ENCODE results near the gene KCNK16. TPM values are rescaled to one million over a fixed set of nuclear protein-coding genes. Genes with fewer than 3 reads are reported as not detected.

The KCNK16 gene
- total and polyA plus RNA-seq, 2 donors (not counting 1 experiment from before 2014, with no cell fraction given) = not detected

DNA sequence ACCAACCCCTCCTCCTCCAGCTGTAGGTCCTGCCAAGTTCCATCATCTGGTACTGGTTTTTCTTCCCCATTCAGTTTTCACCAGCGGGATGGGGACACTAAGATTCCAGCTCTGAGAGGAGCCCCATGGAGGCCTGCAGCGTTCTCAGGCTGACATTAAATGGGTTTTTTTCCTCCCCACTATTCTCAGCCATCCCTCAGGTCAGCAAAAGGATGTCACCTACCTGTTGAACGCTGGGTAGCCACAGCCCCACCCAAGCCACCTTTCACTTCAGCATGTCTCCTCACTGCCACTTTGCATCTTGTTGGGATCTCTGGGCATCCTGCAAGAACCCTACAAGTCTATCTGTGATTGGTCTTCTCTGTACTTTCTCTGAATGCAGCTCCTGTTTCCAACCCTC is 15.0 kb downstream of the KCNK16 start:
- TF ChIP-seq, protein P1, sequence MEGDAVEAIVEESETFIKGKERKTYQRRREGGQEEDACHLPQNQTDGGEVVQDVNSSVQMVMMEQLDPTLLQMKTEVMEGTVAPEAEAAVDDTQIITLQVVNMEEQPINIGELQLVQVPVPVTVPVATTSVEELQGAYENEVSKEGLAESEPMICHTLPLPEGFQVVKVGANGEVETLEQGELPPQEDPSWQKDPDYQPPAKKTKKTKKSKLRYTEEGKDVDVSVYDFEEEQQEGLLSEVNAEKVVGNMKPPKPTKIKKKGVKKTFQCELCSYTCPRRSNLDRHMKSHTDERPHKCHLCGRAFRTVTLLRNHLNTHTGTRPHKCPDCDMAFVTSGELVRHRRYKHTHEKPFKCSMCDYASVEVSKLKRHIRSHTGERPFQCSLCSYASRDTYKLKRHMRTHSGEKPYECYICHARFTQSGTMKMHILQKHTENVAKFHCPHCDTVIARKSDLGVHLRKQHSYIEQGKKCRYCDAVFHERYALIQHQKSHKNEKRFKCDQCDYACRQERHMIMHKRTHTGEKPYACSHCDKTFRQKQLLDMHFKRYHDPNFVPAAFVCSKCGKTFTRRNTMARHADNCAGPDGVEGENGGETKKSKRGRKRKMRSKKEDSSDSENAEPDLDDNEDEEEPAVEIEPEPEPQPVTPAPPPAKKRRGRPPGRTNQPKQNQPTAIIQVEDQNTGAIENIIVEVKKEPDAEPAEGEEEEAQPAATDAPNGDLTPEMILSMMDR (conservative IDR thresholded peaks at IDR 0.05 in 1 of 2, IDR thresholded peaks at IDR 0.05 in 1 of 2; ENCODE audit: low read depth in 1 of 2, low read length in 2 of 2) = no peak
- no peak for TF ChIP-seq EZH2 (IDR thresholded peaks at IDR 0.05; ENCODE audit: low read length, missing control alignments)
- Histone ChIP-seq H3K36me3 (ENCODE audit: control insufficient read depth, insufficient read depth, low read length) (no peaks in the 10 kb centered on the region), H3K9me3 (ENCODE audit: control insufficient read depth, insufficient read depth, low read depth, low read length) (no peaks in the 10 kb centered on the region), H3K9ac (ENCODE audit: insufficient read depth, low read length) (no peak overlapping the region), H3K4me2 (ENCODE audit: extremely low read depth, insufficient read depth, low read length) (no peak overlapping the region), H3K4me1 (ENCODE audit: control insufficient read depth, extremely low read depth, insufficient read depth, low read length) (no peaks in the 10 kb centered on the region), H3K4me3 (replicated peaks in 1 of 4; ENCODE audit: control extremely low read depth in 1 of 4, insufficient read depth in 1 of 4, low read depth in 3 of 4, low read length in 4 of 4) (no peak overlapping the region), H3K79me2 (ENCODE audit: control insufficient read depth, insufficient read depth, low read length) (no peaks in the 10 kb centered on the region), H3K27me3 (ENCODE audit: control insufficient read depth, insufficient read depth, low read length) (peaks cover under 1% of the 10 kb centered on the region), H3K27ac (ENCODE audit: insufficient read depth, low read length) (no peak overlapping the region), H2AFZ (ENCODE audit: low read length) (no peak overlapping the region), H4K20me1 (ENCODE audit: control insufficient read depth, extremely low read depth, insufficient read depth, low read length) (no peaks in the 10 kb centered on the region)
- no peak for DNase-seq (ENCODE audit: low read depth in 2 of 2)

- no peak overlapping the region for H3K9ac ChIP-seq (ENCODE audit: insufficient read depth, low read length)
- no peaks in the 10 kb centered on the region for H3K36me3 ChIP-seq (ENCODE audit: control insufficient read depth, insufficient read depth, low read length)
- TF ChIP-seq, protein P1 (conservative IDR thresholded peaks at IDR 0.05 in 1 of 2, IDR thresholded peaks at IDR 0.05 in 1 of 2; ENCODE audit: low read depth in 1 of 2, low read length in 2 of 2) = no peak
- TF ChIP-seq EZH2 (IDR thresholded peaks at IDR 0.05; ENCODE audit: low read length, missing control alignments) = no peak
- no peaks in the 10 kb centered on the region for H3K27me3 ChIP-seq (ENCODE audit: control insufficient read depth, insufficient read depth, low read length)
- no peaks in the 10 kb centered on the region for H3K79me2 ChIP-seq (ENCODE audit: control insufficient read depth, insufficient read depth, low read length)
- no peaks in the 10 kb centered on the region for H3K4me1 ChIP-seq (ENCODE audit: control insufficient read depth, extremely low read depth, insufficient read depth, low read length)
- no peak overlapping the region for H3K27ac ChIP-seq (ENCODE audit: insufficient read depth, low read length)
- no peak overlapping the region for H3K4me3 ChIP-seq (replicated peaks in 1 of 4; ENCODE audit: control extremely low read depth in 1 of 4, insufficient read depth in 1 of 4, low read depth in 3 of 4, low read length in 4 of 4)
- H3K9me3 ChIP-seq (ENCODE audit: control insufficient read depth, insufficient read depth, low read depth, low read length) = no peaks in the 10 kb centered on the region
- H4K20me1 ChIP-seq (ENCODE audit: control insufficient read depth, extremely low read depth, insufficient read depth, low read length) = no peaks in the 10 kb centered on the region
- H3K4me2 ChIP-seq (ENCODE audit: extremely low read depth, insufficient read depth, low read length) = no peak overlapping the region
- DNase-seq (ENCODE audit: low read depth in 2 of 2) = no peak
- H2AFZ ChIP-seq (ENCODE audit: low read length) = no peak overlapping the region
Measured at GRCh38 chr6:39304951-39305350, 17.6 kb downstream of the KCNK16 start.

- Histone ChIP-seq H3K9me3 (ENCODE audit: control insufficient read depth, insufficient read depth, low read depth, low read length) (no peaks in the 10 kb centered on the region), H3K36me3 (ENCODE audit: control insufficient read depth, insufficient read depth, low read length) (no peaks in the 10 kb centered on the region), H4K20me1 (ENCODE audit: control insufficient read depth, extremely low read depth, insufficient read depth, low read length) (no peaks in the 10 kb centered on the region), H3K27ac (ENCODE audit: insufficient read depth, low read length) (no peak overlapping the region), H3K4me2 (ENCODE audit: extremely low read depth, insufficient read depth, low read length) (no peak overlapping the region), H3K4me1 (ENCODE audit: control insufficient read depth, extremely low read depth, insufficient read depth, low read length) (no peaks in the 10 kb centered on the region), H3K9ac (ENCODE audit: insufficient read depth, low read length) (no peak overlapping the region), H3K4me3 (replicated peaks in 1 of 4; ENCODE audit: control extremely low read depth in 1 of 4, insufficient read depth in 1 of 4, low read depth in 3 of 4, low read length in 4 of 4) (no peak overlapping the region), H3K79me2 (ENCODE audit: control insufficient read depth, insufficient read depth, low read length) (no peaks in the 10 kb centered on the region), H3K27me3 (ENCODE audit: control insufficient read depth, insufficient read depth, low read length) (no peaks in the 10 kb centered on the region), H2AFZ (ENCODE audit: low read length) (no peak overlapping the region)
- no peak for DNase-seq (ENCODE audit: low read depth in 2 of 2)
- no peak for TF ChIP-seq EZH2 (IDR thresholded peaks at IDR 0.05; ENCODE audit: low read length, missing control alignments)
- TF ChIP-seq, protein P1 (conservative IDR thresholded peaks at IDR 0.05 in 1 of 2, IDR thresholded peaks at IDR 0.05 in 1 of 2; ENCODE audit: low read depth in 1 of 2, low read length in 2 of 2) = no peak
Measured at GRCh38 chr6:39303425-39304153, 18.9 kb downstream of the KCNK16 start.

Data from fibroblast of lung (primary cell).